HG02571 (cell line): Measurements from ENCODE around the gene CDHR5.

ENCODE experiments used
- ATAC-seq: cut with Tn5 transposase; IDR thresholded peaks from one replicate; pipeline ENCODE4 v1.9.1; 2021; ENCODE audit warnings: mild to moderate bottlenecking, moderate library complexity; ENCODE audit not compliant: unreplicated experiment

The CDHR5 gene

DNA sequence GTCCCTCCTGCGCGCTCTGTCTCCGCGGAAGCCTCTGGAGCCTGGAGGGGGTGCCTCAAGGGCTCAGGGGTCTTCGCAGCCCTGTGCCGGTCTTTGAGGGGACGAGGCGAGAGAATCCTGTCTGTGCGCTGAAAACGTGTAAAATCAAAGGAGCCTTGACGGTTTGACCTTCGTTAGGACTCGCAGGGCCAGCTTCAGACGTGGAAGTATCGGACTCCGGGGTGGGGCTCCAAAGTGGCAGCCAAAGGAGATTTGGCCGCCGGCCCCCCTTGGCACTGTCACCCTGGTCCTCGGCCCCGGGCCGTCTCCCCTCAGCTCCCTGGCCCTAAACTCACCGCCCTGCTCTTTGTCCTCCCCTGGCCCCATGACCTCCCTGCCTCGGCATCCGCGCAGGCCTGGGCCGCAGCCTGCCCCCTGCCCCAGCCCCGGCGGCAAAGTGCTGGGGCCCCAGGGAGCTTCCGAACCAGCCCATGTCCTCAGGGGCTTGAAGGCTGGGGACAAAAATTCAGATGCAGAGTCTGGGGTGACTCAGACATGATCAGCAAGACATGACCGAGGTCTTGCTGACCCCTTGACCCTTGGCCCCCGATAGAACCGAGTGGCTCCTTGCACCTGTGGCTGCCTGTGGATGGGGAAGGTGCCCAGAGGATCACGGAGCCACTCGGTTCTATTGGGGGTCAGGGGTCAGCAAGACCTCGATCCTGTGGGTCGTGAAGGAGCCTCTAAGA lies 55.4 kb downstream of the CDHR5 start:
- ATAC-seq = no peak

DNA sequence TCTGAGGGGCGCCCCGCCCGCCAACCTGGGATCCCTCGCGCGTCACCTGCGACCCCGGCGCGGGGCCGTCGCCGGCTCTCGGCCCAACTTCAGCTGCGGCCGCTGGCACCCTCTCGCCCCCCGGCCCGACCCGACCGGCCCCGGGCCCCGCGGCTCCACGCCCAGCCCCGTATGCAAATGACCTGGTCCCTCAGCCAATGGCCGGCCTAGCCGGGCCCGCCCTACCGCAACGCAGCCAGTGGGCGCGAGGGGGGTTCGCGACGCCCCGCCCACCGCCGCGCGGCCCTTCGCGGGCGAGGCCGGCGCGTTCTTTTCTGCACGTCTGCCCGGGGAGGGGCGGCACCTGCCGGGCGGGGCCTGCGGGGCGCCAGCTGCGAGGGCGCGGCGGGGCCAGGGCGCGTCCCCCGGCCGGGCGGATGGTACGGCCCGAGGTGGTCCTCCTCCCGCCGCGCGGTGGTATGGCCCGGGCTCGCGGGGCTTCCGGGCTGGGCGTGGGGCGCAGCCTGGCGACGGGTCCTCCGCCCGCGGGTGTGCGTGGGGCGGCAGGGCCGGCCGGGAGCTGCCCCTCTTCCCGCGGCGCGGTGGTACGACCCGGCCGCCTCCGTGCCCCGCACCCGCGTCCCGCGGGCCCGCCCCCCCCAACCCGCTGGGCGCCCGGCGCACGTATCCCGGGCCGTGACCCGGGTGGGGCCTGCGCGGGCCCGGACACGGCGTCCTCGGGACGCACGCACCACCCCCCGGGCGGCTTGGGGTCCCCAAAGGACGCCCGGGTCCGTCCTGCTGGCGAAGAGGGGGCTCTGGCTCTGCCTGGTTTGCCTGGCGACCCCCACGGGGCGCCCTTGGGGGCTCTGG lies 56.2 kb downstream of the CDHR5 start:
- peak; percentile 89 for ATAC-seq

DNA sequence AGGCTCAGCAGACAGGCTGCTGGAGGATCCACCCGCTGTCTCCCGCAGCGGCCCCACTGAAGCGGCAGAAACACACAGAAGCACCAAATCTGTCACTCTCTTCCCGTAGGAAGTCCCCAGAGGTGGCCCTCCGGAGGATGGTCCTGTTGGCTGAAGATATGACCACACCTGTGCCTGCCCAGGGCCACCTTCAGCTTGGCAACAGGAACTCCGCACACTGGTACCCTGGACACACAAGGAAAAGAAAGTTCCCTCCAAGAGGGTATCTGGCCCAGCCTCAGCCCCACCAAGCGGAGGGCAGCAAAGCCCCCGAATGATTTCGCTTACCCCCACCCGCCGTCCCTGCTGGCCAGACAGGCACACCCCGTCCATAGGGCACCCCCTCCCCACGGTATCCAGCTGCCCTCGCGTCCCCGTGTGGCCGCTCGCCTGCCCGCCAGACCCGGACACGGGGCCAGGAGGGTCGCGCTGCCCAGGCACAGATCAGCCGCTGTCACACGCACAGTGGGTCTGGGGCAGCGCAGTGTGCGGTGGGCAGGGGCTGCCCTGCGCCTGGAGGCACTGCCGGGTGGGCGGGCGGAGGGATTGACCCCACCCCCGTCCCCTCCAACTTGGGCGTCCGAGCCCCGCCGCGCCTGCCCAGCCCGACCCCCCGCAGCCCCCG lies 57.0 kb downstream of the CDHR5 start:
- ATAC-seq = peak; percentile 2

DNA sequence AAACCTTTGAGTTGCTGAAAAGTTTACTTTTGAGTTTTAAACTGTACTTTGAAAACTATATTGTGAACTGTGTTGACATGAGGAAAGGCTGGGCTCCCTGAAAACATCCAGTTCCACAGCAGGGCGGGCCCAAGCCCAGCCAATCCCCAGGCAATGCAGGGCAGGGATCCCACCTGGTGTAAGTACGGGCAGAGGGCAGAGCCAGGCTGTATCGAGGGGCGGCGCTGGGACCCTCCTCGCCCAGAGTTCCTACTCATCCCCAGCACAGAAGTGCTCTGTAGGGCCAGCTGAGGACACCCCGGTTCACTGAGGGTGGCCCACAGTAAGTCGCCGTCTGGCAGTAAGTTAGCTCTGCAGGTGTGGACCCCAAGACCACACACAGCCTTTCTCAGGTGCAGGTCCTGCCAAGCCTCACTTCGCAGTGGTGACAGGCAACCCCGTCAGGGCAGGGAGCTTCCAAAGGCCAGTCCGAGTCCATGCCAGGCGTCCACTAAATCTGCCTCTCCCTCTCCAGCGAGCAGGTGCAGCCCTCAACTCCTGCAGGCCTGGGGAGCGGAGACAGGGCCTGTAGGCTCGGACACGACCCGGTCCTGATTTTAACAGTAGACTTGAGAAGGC lies 57.6 kb downstream of the CDHR5 start:
- no peak for ATAC-seq
